Kidney capillary endothelial cell (primary cell): ENCODE data around the gene TEX264.
"Not testable (repeated sequence)": the region's sequence is repeated elsewhere in the genome, so short reads cannot be mapped to it uniquely, and the experiment has no call there.

Experiments
- DNase-seq: peaks from one replicate; pipeline ENCODE4 v3.0.0-alpha.2; 2018; ENCODE audit warnings: low spot score

The TEX264 gene, protein sequence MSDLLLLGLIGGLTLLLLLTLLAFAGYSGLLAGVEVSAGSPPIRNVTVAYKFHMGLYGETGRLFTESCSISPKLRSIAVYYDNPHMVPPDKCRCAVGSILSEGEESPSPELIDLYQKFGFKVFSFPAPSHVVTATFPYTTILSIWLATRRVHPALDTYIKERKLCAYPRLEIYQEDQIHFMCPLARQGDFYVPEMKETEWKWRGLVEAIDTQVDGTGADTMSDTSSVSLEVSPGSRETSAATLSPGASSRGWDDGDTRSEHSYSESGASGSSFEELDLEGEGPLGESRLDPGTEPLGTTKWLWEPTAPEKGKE

DNA sequence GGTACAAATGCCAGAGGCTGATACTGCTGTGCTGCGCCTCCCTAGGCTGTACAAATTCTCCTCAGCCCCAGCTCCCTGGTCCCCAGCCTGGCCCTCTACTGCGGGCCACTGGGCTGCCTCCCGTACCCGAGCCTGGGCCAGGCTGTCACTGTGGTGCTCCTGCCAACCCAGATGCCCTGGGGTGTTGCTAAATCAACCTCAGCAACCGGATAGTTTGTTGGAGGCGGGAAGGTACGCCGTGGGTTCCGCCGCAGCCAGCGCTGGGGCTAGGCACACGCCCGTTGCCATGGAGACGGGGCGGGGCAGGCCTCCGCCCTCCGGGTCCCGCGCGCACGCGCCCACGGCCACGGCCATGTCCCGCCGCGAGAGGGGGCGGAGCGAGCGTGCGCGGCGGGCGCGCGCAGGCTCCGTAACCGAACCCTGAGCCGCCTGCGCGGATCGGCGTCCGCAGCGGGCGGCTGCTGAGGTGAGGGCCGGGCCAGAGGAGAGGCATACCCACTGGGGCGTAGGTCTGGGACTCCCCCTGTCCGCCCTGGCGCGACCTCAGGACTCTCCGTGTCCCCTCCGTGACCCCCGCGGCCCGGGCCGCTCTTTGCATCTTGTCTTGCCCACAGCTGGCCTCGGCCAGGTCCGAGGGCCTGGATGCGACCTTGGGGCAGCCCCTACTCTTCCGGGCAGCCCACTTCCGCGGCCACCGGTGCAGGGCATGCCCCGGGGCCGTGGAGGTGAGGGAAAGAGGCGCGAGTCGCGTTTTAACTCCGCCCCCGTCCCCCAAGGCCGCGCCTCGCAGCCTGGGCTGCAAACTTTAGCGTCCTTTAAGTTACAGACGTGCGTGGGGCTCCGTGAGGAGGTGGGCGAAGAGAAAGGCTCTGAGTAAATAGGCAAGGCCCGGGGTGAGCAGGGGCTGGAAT, at the start of gene TEX264:
Gene TEX264 (plus strand): TSS at position 430 of the 911 bp plus-strand sequence. CDS start 3,053 bp downstream, outside the sequence.
- peak; percentile 65 for DNase-seq

DNA sequence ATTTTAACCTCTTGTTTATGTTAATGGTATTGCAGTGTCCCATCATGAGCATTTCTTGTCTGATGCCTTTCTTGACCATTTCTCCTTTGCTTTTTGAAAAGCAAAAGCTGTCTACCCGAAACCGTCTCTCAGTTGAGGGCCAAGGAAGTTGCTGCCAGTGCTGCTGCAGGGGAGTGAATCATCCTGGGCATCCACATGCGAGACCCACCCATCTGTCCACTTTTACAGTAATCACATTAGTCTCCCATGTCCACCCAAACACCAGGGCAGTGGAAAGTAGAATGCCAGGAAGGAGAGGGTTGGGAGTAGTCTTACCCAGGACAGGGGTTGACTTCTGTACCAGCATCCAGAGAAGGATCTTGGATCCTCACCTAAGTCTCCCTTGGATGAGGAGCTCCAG, 48.6 kb upstream of the TEX264 start:
- DNase-seq, result no peak

DNA sequence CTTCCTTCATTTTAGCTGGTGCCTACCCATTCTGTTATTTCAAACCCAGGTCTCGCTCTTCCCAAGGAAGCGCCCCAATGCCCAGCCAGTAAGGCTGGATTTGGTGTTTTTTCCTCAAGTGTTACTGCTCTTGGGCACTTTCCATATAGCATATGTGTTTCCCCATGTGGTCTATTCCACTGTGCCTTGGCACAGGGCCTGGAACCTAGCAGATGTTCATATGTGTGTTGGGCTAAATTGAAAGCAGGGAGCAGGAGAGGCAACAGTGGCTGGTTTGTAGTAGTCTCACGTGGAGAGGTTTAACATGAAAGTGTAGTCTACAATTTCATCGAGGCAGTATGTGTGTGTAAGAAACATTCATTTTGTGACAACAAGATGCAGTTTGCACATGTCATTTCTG, 48.2 kb upstream of the TEX264 start:
- DNase-seq, result no peak

DNA sequence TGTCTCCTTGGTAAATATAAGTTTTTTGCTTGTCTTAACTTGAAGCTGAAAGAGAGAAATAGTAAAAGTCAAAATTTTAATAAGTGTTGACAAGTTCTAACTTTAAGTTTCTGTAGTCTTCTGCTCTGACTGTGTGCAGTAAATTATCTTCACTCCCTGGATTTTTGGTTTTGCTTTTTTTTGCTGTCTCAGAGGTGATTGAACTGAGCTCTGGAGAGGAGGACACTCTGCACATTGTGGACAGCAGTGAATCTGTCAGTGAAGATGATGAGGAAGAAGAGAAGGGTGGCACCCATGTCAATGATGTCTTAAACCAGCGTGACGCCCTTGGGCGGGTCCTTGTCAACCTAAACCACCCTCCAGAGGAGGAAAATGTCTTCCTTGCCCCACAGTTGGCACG, 40.5 kb upstream of the TEX264 start:
- no peak for DNase-seq

DNA sequence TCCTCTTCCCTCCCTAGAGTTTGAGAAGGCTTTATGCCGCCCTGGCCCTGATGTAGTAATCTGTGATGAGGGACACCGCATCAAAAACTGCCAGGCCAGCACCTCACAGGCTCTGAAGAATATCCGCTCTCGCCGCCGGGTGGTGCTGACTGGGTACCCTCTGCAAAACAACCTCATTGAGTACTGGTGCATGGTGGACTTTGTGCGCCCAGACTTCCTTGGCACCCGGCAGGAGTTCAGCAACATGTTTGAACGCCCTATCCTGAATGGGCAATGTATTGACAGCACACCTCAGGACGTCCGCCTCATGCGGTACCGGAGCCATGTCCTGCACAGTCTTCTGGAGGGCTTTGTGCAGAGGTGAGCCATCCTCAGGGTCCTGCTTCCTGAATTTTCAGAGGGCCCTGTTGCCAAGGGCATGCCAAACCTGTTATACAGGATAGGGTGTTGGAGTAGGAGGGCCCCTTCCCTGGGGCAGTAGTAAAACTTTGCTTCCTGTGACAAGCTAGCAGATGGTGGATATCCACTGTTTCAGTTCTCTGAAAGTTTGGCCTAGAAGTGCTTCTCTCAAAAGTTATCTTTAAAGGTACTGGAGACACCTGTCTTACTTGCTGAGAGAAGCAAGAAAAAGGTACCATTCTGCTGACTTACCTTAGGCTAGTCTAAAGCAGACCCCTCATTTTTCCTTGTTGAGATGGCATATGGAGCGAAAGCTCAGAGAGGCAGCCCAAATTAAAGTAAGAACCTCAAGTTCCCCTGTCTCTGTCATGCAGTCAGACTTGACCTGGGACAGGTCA, 33.7 kb upstream of the TEX264 start:
- no peak for DNase-seq

DNA sequence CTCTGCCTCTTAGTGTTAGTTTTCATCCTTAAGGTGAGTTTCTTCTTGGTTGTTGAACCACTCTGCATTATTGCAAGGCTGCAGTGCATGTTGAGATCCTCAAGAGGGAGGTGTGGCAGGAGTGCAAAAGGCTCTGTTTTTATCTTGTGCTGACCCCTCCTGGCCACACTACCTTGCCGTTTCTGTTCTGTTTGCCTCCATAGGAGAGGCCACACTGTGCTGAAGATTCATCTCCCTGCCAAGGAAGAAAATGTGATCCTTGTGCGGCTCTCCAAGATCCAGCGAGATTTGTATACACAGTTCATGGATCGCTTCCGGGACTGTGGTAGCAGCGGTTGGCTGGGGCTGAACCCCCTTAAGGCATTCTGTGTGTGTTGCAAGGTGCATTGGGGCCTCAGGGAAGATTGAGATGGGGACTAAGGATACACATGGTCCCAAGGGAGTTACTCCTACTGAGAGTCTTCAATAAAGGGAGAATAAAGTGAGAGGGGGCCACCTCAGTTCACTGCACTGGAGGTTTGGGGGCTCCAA, 33.0 kb upstream of the TEX264 start:
- DNase-seq, result peak; percentile 54

DNA sequence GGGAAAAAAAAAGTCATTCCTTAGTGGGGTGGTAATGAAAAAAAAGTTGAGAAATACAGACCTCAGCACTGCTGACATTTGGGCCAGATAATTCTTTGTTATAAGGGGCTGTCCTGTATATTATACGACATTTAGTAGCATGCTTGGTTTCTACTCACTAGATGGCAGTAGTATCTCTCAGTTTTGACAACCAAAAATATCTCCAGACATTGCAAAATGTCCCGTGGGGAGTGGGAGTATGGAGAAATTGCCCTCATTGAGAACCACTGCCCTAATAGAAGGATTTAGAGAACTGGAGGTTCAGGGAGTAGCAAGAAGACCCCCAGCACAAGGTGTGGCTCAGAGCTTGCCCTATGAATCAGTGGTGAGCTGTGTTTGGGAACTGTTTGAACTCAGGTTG, 28.6 kb upstream of the TEX264 start:
- DNase-seq, result peak; percentile 14

DNA sequence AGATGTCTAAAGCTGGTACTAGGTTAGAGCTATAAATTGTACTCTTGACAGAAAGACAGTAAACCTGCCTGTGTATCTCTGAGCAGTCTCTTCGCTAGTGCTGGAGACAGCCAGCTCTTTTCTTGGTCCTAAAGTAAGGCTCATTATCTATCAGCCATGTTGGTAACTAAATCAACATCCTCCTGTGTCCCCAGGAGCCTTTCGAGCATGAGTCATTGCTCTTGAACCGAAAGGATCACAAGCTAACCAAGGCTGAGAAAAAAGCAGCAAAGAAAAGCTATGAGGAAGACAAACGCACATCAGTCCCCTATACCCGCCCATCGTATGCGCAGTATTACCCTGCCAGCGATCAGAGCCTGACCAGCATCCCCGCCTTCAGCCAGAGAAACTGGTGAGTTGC, 25.0 kb upstream of the TEX264 start:
- DNase-seq, result no peak

DNA sequence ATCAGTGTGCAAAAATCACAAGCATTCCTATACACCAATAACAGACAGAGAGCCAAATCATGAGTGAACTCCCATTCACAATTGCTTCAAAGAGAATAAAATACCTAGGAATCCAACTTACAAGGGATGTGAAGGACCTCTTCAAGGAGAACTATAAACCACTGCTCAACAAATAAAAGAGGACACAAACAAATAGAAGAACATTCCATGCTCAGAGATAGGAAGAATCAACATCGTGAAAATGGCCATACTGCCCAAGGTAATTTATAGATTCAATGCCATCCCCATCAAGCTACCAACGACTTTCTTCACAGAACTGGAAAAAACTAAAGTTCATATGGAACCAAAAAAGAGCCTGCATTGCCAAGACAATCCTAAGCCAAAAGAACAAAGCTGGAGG, 18.9 kb upstream of the TEX264 start:
- not testable (repeated sequence) for DNase-seq

DNA sequence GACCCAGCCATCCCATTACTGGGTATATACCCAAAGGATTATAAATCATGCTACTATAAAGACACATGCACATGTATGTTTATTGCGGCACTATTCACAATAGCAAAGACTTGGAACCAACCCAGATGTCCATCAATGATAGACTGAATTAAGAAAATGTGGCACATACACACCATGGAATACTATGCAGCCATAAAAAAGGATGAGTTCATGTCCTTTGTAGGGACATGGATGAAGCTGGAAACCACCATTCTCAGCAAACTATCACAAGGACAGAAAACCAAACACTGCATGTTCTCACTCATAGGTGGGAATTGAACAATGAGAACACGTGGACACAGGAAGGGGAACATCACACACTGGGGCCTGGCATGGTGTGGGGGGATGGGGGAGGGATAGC, 17.6 kb upstream of the TEX264 start:
- DNase-seq, result not testable (repeated sequence)

DNA sequence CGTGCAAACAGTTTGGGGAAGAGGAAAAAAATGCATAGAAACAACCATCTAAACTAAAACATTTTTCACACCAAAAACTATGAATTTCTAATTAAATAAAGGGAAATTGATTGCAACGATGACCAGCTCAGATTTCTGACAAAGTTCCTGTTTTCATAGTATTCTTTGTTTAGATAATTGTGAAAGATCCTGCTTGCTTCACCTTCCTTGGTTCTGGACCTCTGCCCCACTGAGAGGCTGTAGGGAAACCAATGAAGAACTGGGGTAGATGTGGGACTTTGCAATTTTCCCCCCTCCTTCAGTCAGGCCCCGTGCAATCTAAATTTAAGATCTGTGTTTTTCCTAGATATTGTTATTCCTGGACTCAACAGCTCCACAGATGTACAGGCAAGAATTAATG, 13.8 kb upstream of the TEX264 start:
- DNase-seq, result no peak

DNA sequence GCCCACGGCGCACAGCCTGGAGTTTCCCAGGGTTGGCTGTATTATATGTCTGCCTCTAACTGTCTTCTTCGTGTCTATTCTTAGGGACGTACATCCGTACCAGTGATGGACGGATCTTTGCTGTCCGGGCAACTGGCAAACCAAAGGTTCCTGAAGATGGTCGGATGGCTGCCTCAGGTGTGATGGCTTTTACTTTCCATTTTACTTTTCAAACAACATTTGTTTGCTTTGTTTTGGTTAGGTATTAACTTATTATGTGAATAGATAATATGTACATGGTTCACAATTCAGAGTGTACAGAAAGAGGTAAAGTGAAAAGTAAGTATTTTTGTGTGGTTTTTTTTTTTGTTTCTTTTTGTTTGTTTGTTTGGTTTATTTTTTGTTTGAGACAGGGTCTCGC, 11.1 kb upstream of the TEX264 start:
- no peak for DNase-seq

DNA sequence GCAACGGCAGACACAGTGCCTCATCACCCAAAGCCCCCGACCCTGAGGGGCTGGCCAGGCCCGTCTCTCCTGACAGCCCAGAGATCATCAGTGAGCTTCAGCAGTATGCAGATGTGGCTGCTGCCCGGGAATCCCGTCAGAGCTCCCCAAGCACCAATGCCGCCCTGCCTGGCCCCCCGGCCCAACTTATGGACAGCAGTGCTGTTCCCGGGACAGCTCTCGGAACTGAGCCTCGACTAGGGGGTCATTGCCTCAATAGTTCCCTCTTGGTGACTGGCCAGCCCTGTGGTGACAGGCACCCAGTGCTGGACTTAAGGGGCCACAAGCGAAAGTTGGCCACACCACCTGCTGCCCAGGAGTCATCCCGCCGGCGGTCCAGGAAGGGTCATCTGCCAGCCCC, 8.6 kb upstream of the TEX264 start:
- no peak for DNase-seq

DNA sequence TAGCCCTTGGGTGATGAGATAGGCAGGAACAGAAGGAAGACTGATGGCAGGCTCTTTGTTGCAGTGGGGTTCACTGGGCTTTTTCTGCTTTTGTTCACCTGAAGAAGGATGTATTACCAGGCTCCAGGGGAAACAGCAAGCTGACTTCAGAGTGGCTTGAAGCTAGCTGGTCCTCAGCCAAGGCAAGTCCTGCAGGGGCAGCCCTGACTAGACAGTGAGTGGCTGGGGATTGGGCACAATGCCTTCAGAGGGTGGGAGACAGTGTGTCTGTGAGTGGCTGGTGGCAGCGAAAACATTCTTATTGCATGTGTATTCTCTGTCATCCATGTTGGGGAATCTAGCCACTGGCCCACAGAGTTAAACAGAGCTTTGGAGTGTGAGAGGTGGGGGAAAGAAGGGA, 2.3 kb upstream of the TEX264 start:
- no peak for DNase-seq

DNA sequence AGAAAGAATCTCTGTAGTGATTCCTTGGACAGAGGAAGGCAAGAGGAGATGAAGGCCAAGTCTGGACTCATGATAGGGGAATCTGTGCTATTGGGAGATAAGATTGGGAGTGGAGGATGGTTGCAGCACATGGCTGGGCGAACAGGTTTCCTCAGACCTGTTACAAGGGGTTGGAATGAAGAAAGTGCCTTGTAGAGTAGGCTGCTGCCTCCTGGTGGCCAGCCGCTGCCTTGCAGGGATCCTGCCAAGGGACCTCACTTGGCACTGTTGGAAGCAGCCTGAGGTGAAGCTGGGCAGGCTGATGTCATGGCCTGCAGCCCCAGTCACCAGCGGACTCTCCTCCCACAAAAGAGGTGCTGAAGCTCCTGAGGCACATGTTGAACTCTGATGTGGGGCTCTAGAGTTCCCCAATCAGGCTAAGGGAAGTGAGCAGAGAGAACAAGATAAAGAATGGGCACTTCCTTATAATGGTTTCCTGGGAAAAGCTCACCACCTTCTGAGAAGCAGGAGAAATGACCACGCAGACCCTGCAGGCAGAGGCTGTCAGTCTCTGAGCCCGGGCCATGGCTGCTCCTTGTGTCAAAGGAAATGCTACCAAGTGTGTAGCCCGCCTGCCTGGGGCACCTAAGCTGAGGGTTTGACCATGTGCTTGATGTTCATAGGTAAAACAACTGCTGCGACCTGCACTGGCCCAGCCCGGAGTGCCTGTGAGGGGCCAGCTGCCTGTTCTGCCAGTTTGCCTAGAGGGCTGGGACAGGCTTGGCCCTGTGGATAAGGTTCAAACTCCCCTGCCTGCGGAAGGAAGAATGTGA, 1.6 kb upstream of the TEX264 start:
- peak; percentile 82 for DNase-seq

DNA sequence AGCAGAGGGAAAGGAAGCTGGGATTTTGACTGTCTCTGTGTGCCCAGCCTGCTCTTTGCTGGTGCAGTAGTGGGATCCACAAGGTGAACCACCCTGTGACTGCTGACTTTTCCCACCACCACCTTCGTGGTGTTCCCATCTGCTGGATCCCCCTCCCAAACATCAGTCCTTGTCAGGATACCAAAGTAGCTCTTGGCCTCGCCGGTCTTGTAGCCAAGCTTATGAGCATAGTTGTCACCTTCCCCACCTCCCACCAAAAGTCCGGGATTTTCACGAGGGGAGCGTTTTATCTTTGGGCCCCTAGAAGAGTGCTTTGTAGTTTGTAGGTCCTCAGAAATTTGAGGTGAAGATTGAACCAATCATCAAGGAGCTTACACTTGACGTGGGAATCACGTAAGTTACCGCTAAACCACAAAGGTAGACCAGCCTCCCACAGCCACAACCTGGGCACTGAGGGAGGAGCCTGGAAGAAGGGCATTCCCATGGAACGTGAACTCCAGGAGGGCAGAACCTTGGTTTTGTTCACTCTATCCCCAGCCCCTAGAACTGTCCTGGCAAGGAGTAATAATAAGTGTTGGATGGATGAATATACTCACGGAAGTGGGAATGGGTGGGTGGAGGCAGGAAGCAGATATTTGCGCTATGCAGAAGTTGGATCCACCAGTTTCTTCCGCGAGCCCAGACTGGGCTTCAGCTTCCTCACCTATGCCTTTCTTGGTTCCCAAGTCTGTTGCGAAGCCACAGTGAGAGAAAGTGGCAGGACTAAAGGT, 814 bp upstream of the TEX264 start:
- no peak for DNase-seq

DNA sequence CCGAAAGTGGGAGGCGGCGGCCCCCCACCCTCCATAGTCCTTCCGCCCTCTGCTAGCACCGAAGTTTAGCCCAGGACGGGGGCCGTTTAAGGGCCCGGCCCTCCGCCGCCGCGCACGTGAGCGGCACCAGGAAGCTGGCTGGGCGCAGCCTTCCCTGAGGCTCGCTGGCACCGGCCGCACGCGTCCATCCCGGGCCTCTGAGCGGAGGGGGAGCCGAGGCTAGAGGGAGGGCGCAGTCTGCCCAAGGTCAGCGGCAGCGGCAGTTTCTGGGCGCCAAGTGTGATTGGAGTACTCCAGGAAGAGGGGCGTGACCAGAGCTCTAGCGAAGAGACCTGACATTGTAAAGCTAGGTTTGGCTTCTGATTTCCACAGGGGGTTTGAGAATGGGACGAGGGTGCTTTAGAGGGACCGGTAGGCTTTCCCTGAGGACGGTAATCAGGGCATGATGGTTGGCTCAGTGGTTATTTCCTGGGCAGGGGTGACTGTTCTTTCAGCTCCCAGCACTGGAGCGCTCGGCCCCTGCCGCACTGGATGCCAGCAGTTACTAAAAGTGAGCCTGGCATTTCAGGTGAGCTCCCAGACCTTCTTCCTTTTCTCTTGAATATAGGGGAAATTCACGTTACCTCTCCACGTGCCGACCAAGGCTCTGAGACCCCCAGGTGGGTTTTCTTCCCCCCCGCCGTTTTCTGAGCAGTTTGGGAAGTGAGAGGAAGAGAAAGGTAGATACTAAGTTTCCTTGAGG, 853 bp downstream of the TEX264 start:
- no peak for DNase-seq

DNA sequence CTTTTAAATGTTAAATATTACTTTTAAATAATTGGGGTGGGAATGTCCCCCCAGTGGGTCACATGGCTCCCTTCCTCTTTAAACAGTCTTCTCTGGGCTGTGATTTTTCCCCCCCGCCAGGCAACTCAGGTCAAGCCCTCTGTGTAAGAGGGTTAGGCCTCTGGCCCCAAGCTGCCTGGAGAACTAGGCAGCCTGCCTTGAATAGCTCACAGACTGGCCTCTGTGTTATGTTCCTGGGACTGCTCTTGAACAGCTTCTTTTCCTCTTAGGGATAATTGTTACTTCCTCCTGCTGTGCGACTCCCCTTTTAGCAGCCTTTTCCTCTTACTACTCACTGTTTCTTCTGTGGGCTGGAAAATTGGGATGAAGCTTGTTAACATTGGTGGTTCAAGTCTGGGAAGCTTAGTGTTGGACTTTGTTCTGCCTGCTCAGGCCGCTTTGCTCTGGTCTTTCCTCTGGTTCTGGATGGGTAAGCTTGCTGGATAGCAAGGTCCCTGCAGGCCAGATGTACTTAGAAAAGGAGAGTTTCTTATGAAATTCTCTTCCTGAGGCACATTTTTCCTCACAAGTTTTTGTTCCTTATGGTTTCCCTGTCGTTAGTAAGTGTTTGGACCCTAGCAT, 2.2 kb downstream of the TEX264 start:
- DNase-seq, result no peak
